Measurements from ENCODE around the gene THUMPD3. TPM values are rescaled to one million over a fixed set of nuclear protein-coding genes. Genes with fewer than 3 reads are reported as not detected.

Gene THUMPD3
- total and polyA plus RNA-seq, 2 of the 13 experiments (the other 11 are each of a cell fraction or from before 2014, with no cell fraction given): 31.2 to 44.1 TPM

DNA sequence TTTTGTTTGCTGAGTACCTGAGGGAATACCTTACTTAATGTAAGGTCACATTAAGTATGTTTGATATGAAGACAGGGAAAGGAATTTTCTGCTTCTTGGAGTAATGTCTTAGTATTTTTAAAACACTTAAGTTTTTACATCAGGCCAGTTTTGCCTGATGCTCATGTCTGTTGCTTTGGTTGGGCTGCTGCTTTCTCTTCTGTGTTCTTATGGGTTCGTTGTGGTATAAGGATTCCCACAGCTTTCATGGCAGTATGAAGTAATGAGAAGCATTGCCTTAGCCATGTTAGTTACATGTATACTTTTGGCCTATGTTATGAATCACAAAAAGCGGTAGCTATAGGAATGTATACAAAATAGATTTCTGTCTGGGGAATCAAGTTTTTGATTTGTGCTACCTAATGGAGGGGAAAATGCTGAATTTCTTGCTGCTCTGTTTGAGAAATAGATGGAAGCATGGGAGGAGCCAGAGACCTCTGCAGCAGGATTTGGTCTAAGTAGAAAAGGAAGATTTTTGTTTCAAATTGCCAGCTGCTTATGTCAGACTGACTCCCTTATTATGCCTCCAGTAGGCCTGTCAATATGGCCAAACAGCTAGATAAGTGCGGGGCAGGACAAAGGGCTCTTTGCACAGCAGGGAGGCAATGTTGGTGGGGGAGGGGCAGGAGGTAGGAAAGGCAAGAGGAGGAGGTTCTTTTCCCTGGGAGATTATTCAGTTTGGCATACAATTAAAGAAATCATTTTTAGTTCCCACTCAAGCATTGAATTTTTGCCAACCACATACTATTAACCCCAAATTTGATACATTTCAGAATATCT, 39.8 kb downstream of the THUMPD3 start (continued):
- TF ChIP-seq CREM (IDR thresholded peaks at IDR 0.05): no peak
- no peak for TF ChIP-seq CREM (CRISPR knock-in tag; IDR thresholded peaks at IDR 0.05)
- no peak for TF ChIP-seq ZBTB21 (CRISPR knock-in tag; IDR thresholded peaks at IDR 0.05)
- no peak for TF ChIP-seq RFX3 (CRISPR knock-in tag; IDR thresholded peaks at IDR 0.05)
- peak; percentile 79 for TF ChIP-seq ZNF121 (CRISPR knock-in tag; IDR thresholded peaks at IDR 0.05)
- peak; percentile 65 for TF ChIP-seq ZMYM4 (CRISPR knock-in tag; IDR thresholded peaks at IDR 0.05)
- no peak for TF ChIP-seq PAX8 (CRISPR knock-in tag; IDR thresholded peaks at IDR 0.05; ENCODE audit: borderline replicate concordance)
- TF ChIP-seq TAF15 (IDR thresholded peaks at IDR 0.05; ENCODE audit: low read depth, low read length, poor library complexity, severe bottlenecking): no peak
- TF ChIP-seq FOXK1 (CRISPR knock-in tag; IDR thresholded peaks at IDR 0.05; ENCODE audit: borderline replicate concordance, low read depth): peak; percentile 43; the same call in 1 of the 2 replicates
- peak; percentile 88 for TF ChIP-seq SAP130 (CRISPR knock-in tag; IDR thresholded peaks at IDR 0.05; ENCODE audit: low read depth)
- TF ChIP-seq MEIS1 (CRISPR knock-in tag; IDR thresholded peaks at IDR 0.05; ENCODE audit: borderline replicate concordance): no peak
- no peak for TF ChIP-seq ZNF431 (CRISPR knock-in tag; IDR thresholded peaks at IDR 0.05; ENCODE audit: borderline replicate concordance, low read depth)
- 0 out of 2 replicates have a peak, but pooled peaks have one; percentile 23 for TF ChIP-seq FOXK2 (IDR thresholded peaks at IDR 0.05)
- TF ChIP-seq MXD4 (CRISPR knock-in tag; IDR thresholded peaks at IDR 0.05): no peak
- TF ChIP-seq TEAD3 (CRISPR knock-in tag; optimal IDR thresholded peaks at IDR 0.05; ENCODE audit: borderline replicate concordance): no peak
- 0 out of 2 replicates have a peak, but pooled peaks have one; percentile 29 for TF ChIP-seq THAP11 (CRISPR knock-in tag; IDR thresholded peaks at IDR 0.05)
- 0 out of 2 replicates have a peak, but pooled peaks have one; percentile 43 for TF ChIP-seq ZSCAN31 (CRISPR knock-in tag; IDR thresholded peaks at IDR 0.05; ENCODE audit: low read depth)
- no peak for TF ChIP-seq NFIB (CRISPR knock-in tag; IDR thresholded peaks at IDR 0.05; ENCODE audit: borderline replicate concordance)
- TF ChIP-seq XRCC5 (optimal IDR thresholded peaks at IDR 0.05; ENCODE audit: low read length): peak; percentile 62
- TF ChIP-seq, protein P1, sequence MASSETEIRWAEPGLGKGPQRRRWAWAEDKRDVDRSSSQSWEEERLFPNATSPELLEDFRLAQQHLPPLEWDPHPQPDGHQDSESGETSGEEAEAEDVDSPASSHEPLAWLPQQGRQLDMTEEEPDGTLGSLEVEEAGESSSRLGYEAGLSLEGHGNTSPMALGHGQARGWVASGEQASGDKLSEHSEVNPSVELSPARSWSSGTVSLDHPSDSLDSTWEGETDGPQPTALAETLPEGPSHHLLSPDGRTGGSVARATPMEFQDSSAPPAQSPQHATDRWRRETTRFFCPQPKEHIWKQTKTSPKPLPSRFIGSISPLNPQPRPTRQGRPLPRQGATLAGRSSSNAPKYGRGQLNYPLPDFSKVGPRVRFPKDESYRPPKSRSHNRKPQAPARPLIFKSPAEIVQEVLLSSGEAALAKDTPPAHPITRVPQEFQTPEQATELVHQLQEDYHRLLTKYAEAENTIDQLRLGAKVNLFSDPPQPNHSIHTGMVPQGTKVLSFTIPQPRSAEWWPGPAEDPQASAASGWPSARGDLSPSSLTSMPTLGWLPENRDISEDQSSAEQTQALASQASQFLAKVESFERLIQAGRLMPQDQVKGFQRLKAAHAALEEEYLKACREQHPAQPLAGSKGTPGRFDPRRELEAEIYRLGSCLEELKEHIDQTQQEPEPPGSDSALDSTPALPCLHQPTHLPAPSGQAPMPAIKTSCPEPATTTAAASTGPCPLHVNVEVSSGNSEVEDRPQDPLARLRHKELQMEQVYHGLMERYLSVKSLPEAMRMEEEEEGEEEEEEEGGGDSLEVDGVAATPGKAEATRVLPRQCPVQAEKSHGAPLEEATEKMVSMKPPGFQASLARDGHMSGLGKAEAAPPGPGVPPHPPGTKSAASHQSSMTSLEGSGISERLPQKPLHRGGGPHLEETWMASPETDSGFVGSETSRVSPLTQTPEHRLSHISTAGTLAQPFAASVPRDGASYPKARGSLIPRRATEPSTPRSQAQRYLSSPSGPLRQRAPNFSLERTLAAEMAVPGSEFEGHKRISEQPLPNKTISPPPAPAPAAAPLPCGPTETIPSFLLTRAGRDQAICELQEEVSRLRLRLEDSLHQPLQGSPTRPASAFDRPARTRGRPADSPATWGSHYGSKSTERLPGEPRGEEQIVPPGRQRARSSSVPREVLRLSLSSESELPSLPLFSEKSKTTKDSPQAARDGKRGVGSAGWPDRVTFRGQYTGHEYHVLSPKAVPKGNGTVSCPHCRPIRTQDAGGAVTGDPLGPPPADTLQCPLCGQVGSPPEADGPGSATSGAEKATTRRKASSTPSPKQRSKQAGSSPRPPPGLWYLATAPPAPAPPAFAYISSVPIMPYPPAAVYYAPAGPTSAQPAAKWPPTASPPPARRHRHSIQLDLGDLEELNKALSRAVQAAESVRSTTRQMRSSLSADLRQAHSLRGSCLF (CRISPR knock-in tag; IDR thresholded peaks at IDR 0.05; ENCODE audit: borderline replicate concordance): no peak
- TF ChIP-seq, protein P2, sequence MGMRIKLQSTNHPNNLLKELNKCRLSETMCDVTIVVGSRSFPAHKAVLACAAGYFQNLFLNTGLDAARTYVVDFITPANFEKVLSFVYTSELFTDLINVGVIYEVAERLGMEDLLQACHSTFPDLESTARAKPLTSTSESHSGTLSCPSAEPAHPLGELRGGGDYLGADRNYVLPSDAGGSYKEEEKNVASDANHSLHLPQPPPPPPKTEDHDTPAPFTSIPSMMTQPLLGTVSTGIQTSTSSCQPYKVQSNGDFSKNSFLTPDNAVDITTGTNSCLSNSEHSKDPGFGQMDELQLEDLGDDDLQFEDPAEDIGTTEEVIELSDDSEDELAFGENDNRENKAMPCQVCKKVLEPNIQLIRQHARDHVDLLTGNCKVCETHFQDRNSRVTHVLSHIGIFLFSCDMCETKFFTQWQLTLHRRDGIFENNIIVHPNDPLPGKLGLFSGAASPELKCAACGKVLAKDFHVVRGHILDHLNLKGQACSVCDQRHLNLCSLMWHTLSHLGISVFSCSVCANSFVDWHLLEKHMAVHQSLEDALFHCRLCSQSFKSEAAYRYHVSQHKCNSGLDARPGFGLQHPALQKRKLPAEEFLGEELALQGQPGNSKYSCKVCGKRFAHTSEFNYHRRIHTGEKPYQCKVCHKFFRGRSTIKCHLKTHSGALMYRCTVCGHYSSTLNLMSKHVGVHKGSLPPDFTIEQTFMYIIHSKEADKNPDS (CRISPR knock-in tag; IDR thresholded peaks at IDR 0.05): no peak
- TF ChIP-seq NONO (IDR thresholded peaks at IDR 0.05): no peak
- peak; percentile 44; the same call in 1 of the 2 replicates for TF ChIP-seq NONO (CRISPR knock-in tag; conservative IDR thresholded peaks at IDR 0.05)
- TF ChIP-seq NR2C2 (CRISPR knock-in tag; IDR thresholded peaks at IDR 0.05; ENCODE audit: borderline replicate concordance): no peak
- no peak for TF ChIP-seq ARHGAP35 (CRISPR knock-in tag; IDR thresholded peaks at IDR 0.05; ENCODE audit: borderline replicate concordance)

Measured in HepG2 (cell line).